ENCODE data around the gene DNAJB4.
"Not testable (repeated sequence)": the region's sequence is repeated elsewhere in the genome, so short reads cannot be mapped to it uniquely, and the experiment has no call there.

Gene DNAJB4

DNA sequence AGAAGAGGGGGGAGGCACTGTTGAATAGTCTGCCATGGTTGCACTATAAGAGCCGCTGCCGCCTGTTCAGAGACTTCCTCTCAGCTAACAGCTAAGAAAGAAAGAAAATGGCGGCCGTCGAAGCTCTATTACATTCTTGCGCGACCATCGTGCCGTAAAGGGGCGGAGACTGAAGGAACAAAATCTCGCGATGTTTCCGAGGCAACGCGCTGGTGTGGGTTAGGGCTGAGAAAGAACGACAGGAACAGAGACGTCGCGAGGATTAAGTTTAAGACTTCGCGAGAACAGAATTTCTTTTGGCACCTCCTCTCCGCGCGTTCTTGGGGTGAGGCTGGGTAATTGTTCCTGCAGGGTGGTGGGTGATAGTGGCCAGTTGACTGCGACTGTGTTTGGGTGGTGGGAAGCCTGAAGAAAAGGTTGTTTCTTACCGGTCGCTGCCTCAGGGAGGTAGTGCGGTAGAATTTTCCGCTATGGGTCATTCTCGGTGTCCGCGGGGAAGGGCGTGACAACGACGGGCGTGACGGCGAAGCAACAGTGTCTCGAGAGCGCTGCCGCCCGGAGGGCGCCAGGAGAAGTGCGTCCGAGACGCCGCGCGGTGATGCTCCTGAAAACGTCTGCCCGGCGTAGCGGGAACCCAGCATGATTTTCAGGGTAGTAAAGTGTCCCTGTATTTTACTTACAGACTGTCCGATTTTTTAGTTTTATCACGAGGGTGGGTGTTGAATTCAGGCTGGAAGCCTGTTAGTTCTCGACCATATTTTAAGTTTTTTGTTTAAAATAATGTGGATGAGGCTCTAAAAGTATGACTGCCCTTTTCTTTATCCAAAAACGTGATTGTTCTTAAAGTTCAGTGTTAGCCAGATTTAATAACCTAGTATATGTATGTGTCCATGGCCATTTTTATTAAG lies 25.5 kb upstream of the DNAJB4 start, which contains the start of gene FUBP1:
Gene FUBP1, minus strand, starts transcription at position 104 of the 908 bp plus-strand sequence. Its CDS starts 68 bp downstream, at position 36.
- Mint-ChIP-seq H3K27ac (no peak within 1 kb of the TSS), H3K27me3 (no peaks in the 10 kb centered on the region), H3K4me3 (no peak within 1 kb of the TSS), H3K9me3 (no peaks in the 10 kb centered on the region), H3K36me3 (peaks cover 31% of the 10 kb centered on the region), H3K4me1 (peaks cover 45% of the 10 kb centered on the region)
- CTCF ChIA-PET, result interaction anchor here (1.0 to 1.6 kb wide), 4 partner anchors 15 to 25 kb away, joined by 3 to 10 read pairs (median 5); partner anchors contain the start of gene DNAJB4
- DNase-seq, result peak; percentile 97

DNA sequence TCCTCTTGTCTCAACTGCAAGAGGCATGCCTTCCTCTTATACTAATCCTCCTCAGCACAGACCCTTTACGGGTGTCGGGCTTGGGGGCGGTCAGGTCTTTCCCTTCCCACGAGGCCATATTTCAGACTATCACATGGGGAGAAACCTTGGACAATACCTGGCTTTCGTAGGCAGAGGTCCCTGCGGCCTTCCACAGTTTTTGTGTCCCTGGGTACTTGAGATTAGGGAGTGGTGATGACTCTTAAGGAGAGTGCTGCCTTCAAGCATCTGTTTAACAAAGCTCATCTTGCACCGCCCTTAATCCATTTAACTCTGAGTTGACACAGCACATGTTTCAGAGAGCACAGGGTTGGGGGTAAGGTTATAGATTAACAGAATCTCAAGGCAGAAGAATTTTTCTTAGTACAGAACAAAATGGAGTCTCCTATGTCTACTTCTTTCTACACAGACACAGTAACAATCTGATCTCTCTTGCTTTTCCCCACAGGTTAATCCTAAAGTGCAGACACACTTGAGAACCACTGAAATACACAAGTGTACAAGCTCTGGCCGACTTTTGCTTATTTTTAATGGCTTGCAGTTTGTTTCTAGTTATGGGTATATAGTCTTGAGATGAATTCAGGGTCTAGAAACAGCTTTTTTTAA lies 21.3 kb upstream of the DNAJB4 start:
- H3K4me3 Mint-ChIP-seq, H3K9me3 Mint-ChIP-seq, H3K27me3 Mint-ChIP-seq, DNase-seq, H3K27ac Mint-ChIP-seq, CTCF ChIA-PET: not testable (repeated sequence)
- Mint-ChIP-seq H3K4me1 (peaks cover 23% of the 10 kb centered on the region), H3K36me3 (peaks cover 26% of the 10 kb centered on the region)

DNA sequence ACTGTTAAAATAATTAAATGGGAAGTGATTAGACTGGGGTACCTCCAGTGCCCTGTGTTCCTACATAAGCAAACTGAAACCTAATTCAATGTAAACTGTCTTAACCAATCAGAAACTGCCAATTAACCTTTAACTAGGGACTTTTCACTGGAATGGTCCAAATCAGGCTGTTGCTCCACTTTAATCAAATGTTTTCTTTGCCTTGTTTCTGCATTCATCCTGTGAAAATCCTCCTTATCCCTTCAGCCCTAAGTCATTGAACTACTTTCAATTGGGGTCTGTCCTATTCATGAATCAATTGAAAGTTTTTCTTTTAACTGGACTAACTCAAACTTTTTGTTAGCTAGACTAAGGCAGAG lies 20.8 kb upstream of the DNAJB4 start:
- CTCF ChIA-PET, result no interaction called here
- peaks cover 26% of the 10 kb centered on the region for H3K36me3 Mint-ChIP-seq
- H3K27me3 Mint-ChIP-seq, result no peaks in the 10 kb centered on the region
- no peaks in the 10 kb centered on the region for H3K9me3 Mint-ChIP-seq
- H3K27ac Mint-ChIP-seq, result no peak overlapping the region
- peaks cover 23% of the 10 kb centered on the region for H3K4me1 Mint-ChIP-seq
- DNase-seq, result no peak
- H3K4me3 Mint-ChIP-seq, result no peak overlapping the region

DNA sequence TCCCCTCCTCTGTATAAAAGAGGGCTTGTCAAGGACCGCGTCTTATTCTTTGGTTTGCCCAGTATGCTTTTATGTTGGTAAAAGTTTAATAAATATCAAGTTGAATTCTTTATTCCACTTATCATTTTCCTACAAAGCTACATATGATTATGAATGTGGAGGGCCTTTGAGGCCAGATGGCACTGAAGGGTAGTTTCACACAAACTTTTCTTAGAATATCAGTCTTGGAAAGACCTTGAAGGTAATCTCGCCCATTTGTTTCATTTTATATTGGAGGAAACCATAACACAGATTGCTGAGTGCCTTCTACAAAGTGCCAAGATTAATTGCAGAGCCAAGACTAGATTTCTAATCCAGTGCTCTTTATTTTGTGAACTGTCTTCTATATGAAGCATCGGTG lies 20.1 kb upstream of the DNAJB4 start:
- Mint-ChIP-seq H3K9me3 (no peaks in the 10 kb centered on the region), H3K4me1 (peaks cover 27% of the 10 kb centered on the region), H3K27ac (no peak overlapping the region), H3K4me3 (no peak overlapping the region), H3K27me3 (no peaks in the 10 kb centered on the region), H3K36me3 (peaks cover 28% of the 10 kb centered on the region)
- no peak for DNase-seq
- CTCF ChIA-PET, result no interaction called here

DNA sequence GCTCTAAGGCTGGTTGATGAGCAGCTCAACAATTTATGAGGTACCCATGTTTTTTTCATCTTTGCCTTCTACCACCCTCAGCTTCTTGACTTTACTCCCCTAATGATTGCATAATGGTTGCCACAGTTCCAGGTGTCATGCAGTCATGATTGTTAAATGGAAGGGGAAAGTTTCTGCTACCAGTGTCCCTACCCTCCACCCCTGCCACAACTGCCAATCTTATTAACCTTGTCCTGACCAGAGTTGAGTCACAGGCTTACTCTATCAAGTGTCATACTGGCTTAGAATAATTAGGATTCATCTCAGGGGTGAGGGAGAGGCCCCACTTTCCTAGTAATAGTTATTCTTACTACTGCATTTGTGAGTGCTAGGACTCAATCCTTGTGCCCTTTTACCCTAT lies 17.9 kb upstream of the DNAJB4 start:
- no peaks in the 10 kb centered on the region for H3K27me3 Mint-ChIP-seq
- no peak for DNase-seq
- H3K27ac Mint-ChIP-seq, result no peak overlapping the region

DNA sequence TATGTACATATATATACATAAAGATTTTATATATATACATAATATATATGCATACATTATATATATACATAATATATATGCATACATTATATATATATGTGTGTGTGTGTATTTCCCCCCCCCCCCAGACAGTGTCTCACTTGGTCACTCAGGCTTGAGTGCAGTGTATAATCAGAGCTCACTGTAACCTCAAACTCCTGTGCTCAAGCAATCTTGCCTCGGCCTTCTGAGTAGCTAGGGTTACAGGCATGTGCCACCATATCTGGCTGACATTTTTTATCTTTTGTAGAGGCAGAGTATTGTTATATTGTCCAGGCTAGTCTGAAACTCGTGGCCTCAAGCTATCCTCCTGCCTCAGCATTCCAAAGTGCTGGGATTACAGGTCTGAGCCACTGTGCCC lies 16.8 kb upstream of the DNAJB4 start:
- no peak for DNase-seq
- H3K27ac Mint-ChIP-seq, result no peak overlapping the region
- CTCF ChIA-PET, result no interaction called here
- no peaks in the 10 kb centered on the region for H3K27me3 Mint-ChIP-seq
- H3K9me3 Mint-ChIP-seq, result no peaks in the 10 kb centered on the region
- H3K4me3 Mint-ChIP-seq, result no peak overlapping the region
- peaks cover 16% of the 10 kb centered on the region for H3K4me1 Mint-ChIP-seq
- peaks cover 26% of the 10 kb centered on the region for H3K36me3 Mint-ChIP-seq

More for the DNA sequence above, 17.9 kb upstream of the DNAJB4 start:
- no peaks in the 10 kb centered on the region for H3K9me3 Mint-ChIP-seq
- H3K36me3 Mint-ChIP-seq, result peaks cover 28% of the 10 kb centered on the region
- no peak overlapping the region for H3K4me3 Mint-ChIP-seq
- peaks cover 16% of the 10 kb centered on the region for H3K4me1 Mint-ChIP-seq
- CTCF ChIA-PET, result no interaction called here

DNA sequence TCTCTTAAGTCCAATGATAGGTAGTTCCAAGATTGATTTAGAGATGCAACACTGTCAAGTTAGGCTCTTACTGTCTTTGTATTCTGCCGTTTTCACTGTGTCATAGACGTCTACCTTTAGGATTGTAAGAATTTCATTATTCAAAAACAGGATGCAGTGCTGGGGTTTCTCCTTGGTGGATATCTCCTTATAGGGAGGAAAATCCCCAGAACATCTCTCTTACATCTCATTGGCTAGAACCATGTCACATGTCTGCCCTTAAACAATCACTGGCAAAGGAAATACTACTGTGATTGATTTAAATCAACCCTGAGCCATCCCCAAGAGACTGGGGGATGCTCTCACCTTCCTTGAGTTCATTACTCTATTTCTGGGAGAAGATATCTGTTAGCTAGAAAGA lies 15.0 kb upstream of the DNAJB4 start:
- Mint-ChIP-seq H3K4me3 (no peak overlapping the region), H3K36me3 (peaks cover 18% of the 10 kb centered on the region), H3K4me1 (peaks cover 9% of the 10 kb centered on the region), H3K27ac (no peak overlapping the region), H3K9me3 (no peaks in the 10 kb centered on the region), H3K27me3 (no peaks in the 10 kb centered on the region)
- CTCF ChIA-PET, result no interaction called here
- no peak for DNase-seq

DNA sequence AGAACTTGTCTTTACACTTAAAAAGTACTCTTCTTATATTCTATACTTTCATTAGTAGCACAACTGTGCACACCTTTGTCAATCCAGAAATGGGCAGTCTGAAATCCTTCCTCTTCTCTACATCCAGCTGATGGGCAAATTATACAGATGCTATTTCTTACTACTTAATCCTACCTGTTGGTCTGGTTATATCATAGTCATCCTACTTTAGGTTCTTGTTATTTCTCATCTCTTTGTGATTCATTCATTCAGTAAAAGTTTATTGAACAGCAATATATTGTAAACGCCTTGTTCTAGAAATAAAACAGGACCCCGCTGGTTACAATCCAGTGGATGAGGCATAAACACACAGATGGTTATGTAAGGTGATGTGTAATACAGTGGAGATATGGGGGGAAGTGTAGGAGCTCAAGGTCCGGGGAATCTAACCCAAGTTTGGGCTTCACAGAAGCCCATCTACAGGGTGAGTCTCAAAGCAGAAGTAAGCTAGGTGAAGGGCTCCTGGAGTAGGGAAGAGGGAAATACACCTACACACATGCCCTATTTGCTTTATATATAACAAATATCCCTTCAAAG lies 14.0 kb upstream of the DNAJB4 start:
- DNase-seq, result no peak
- peaks cover 8% of the 10 kb centered on the region for H3K4me1 Mint-ChIP-seq
- CTCF ChIA-PET, result no interaction called here
- H3K36me3 Mint-ChIP-seq, result peaks cover 16% of the 10 kb centered on the region
- H3K27ac Mint-ChIP-seq, result no peak overlapping the region
- no peak overlapping the region for H3K4me3 Mint-ChIP-seq
- no peaks in the 10 kb centered on the region for H3K9me3 Mint-ChIP-seq
- no peaks in the 10 kb centered on the region for H3K27me3 Mint-ChIP-seq

DNA sequence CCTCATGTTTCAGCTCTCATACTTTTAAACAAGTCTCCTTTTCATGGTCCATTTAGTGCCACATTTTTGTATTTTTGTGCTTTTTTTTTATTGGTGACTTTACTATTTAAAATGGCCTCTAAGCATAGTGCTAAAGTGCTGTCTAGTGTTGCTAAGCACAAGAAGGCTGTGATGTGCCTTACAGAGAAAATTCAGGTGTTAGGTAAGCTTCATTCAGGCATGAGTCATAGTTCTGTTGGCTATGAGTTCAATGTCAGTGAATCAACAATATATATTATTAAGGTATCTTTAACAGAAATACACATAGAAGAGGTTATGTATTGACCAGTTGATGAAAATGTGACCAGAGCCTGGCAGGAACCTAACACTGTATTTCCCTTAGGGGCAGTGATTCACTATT lies 13.1 kb upstream of the DNAJB4 start:
- H3K27ac Mint-ChIP-seq, result no peak overlapping the region
- no peak for DNase-seq
- H3K27me3 Mint-ChIP-seq, result no peaks in the 10 kb centered on the region
- H3K4me1 Mint-ChIP-seq, result peaks cover 8% of the 10 kb centered on the region
- peaks cover 14% of the 10 kb centered on the region for H3K36me3 Mint-ChIP-seq
- no peak overlapping the region for H3K4me3 Mint-ChIP-seq
- CTCF ChIA-PET, result interaction anchor here (1.0 kb wide), 1 partner anchor 10 kb away, joined by 4 read pairs; no protein-coding TSS in a partner anchor
- no peaks in the 10 kb centered on the region for H3K9me3 Mint-ChIP-seq

DNA sequence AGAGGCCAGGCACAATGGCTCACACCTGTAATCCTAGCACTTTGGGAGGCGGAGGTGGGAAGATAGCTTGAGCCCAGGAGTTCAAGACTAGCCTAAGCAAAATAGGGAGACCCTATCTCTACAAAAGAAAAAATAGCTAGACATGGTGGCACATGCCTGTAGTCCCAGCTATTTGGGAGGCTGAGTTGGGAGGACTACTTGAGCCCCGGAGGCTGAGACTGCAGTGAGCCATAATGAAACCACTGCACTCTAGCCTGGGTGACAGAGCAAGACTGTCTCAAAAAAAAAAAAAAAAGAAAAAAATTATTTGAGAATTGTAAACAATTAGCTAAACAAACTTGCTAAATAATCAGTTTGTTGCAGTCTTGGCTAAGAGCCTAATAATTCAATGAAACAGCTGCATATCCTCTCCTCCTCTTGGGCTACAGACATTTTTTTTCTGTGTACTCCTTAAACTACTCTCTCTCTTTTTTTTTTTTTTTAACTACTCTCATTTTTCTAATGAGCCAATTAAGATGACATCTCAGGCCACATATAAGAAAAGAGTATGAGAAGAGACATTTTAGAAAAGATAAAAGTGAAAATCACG lies 10.5 kb upstream of the DNAJB4 start:
- no peak overlapping the region for H3K4me3 Mint-ChIP-seq
- no peak for DNase-seq
- no peaks in the 10 kb centered on the region for H3K27me3 Mint-ChIP-seq
- CTCF ChIA-PET, result interaction anchor here (0.9 kb wide), 1 partner anchor 14 kb away, joined by 3 read pairs; no protein-coding TSS in a partner anchor
- no peaks in the 10 kb centered on the region for H3K9me3 Mint-ChIP-seq
- peaks cover 14% of the 10 kb centered on the region for H3K36me3 Mint-ChIP-seq
- peaks cover 8% of the 10 kb centered on the region for H3K4me1 Mint-ChIP-seq
- H3K27ac Mint-ChIP-seq, result no peak overlapping the region

DNA sequence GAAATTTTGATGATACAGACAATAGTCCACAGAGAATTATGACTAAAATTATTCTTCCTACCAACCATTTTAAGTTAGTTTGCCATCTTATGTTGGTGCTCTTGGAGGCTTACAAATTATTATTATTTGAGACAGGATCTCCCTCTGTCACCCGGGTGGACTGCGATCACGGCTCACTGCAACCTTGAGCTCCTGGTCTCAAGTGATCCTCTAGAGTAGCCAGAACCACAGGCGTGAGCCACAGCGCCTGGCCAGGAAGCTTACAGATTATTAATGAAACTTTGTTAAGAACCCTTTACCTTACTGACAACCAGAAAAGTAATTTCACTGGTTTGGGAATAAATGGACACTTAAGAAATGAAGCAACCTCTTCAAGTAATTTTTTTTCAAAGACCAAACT lies 8.0 kb upstream of the DNAJB4 start:
- Mint-ChIP-seq H3K4me1 (no peaks in the 10 kb centered on the region), H3K27ac (no peak overlapping the region), H3K27me3 (no peaks in the 10 kb centered on the region), H3K9me3 (no peaks in the 10 kb centered on the region), H3K4me3 (no peak overlapping the region), H3K36me3 (peaks cover 9% of the 10 kb centered on the region)
- CTCF ChIA-PET, result interaction anchor here (1.0 kb wide), 1 partner anchor 11 kb away, joined by 3 read pairs; no protein-coding TSS in a partner anchor
- no peak for DNase-seq

DNA sequence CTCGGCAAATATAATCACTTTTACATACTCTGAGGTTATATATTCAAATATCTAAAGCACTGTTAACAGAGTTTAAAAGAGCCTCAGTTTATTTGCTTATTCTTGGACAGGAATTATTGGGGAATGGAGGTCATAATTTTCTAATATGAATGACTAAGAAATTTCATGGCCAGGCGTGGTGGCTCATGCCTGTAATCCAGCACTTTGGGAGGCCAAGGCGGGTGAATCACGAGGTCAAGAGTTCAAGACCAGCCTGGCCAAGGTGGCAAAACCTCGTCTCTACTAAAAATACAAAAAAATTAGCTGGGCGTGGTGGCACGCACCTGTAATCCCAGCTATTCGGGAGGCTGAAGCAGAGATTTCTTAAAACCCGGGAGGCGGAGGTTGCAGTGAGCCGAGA lies 4.2 kb upstream of the DNAJB4 start:
- not testable (repeated sequence) for H3K9me3 Mint-ChIP-seq

DNA sequence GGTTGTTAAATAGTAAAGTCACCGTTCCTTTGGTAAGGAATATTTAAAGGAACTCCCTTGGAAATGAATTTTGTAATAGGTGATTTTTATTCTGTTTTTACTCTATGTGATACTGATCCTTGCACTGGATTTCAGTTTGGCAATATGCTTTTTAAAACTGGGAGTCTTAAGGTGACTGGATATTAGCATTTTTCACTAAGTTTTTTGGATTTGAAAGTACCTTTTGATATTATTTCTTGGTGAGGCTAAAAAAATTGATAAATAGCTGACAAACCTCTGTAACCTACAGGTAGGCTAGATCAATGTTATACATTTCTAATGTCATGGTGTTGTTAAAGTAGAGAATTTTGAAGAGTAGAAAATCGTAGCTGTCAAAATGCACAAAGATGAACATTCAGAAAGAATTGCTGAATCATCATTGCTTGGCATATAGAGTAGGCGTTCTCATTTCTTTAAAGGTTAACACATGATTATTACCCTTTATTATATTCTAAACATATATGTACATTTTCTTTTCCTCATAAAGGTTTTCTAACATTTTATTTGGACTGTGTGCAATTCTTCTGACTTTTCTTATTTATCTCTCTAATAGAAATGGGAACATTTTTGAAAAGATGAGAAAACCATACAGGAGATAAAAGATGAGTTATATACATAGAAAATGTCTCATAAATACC lies 1.5 kb upstream of the DNAJB4 start:
- Mint-ChIP-seq H3K36me3 (peaks cover 1% of the 10 kb centered on the region), H3K27ac (peak overlapping the region; percentile 68), H3K4me3 (peak overlapping the region; percentile 21), H3K27me3 (no peaks in the 10 kb centered on the region), H3K4me1 (peaks cover 34% of the 10 kb centered on the region), H3K9me3 (no peaks in the 10 kb centered on the region)
- DNase-seq, result no peak
- CTCF ChIA-PET, result no interaction called here

More for the DNA sequence above, 4.2 kb upstream of the DNAJB4 start:
- CTCF ChIA-PET, result interaction anchor here (0.8 kb wide), 1 partner anchor 24 kb away, joined by 3 read pairs; no protein-coding TSS in a partner anchor
- H3K4me3 Mint-ChIP-seq, H3K36me3 Mint-ChIP-seq, DNase-seq, H3K27me3 Mint-ChIP-seq, H3K27ac Mint-ChIP-seq: not testable (repeated sequence)
- peaks cover 17% of the 10 kb centered on the region for H3K4me1 Mint-ChIP-seq
